HG03354 (cell line): Measurements from ENCODE around the gene TPO.

Source experiments
- ATAC-seq: cut with Tn5 transposase; IDR thresholded peaks from one replicate; pipeline ENCODE4 v1.9.1; 2021; ENCODE audit warnings: mild to moderate bottlenecking; ENCODE audit not compliant: unreplicated experiment, poor library complexity, severe bottlenecking

The TPO gene

GRCh38 chr2:1543776-1544477 lies 130.7 kb downstream of the TPO start:
- no peak for ATAC-seq

- no peak for ATAC-seq
These were observed 131.3 kb downstream of the TPO start for GRCh38 chr2:1544478-1545069.

- no peak for ATAC-seq
These were observed 132.8 kb downstream of the TPO start for GRCh38 chr2:1546023-1546591.

GRCh38 chr2:1546901-1547300 lies 133.6 kb downstream of the TPO start:
- no peak for ATAC-seq

GRCh38 chr2:1548910-1549673 lies 135.8 kb downstream of the TPO start:
- no peak for ATAC-seq

GRCh38 chr2:1550076-1550475 lies 136.8 kb downstream of the TPO start:
- ATAC-seq, result no peak

- peak; percentile 78 for ATAC-seq
These were observed 137.5 kb downstream of the TPO start for GRCh38 chr2:1550658-1551316.

GRCh38 chr2:1551905-1552304 lies 138.6 kb downstream of the TPO start:
- no peak for ATAC-seq

- ATAC-seq, result no peak
These were observed 139.3 kb downstream of the TPO start for GRCh38 chr2:1552611-1553010.

- no peak for ATAC-seq
These were observed 140.5 kb downstream of the TPO start for GRCh38 chr2:1553671-1554295.

GRCh38 chr2:1556286-1556685 lies 143.0 kb downstream of the TPO start:
- ATAC-seq, result no peak

- ATAC-seq, result no peak
These were observed 143.7 kb downstream of the TPO start for GRCh38 chr2:1556776-1557466.

GRCh38 chr2:1557467-1557820 lies 144.2 kb downstream of the TPO start:
- no peak for ATAC-seq

GRCh38 chr2:1559589-1560175 lies 146.4 kb downstream of the TPO start:
- ATAC-seq, result no peak

- ATAC-seq, result no peak
These were observed 148.0 kb downstream of the TPO start for GRCh38 chr2:1561259-1561658.

GRCh38 chr2:1561811-1562421 lies 148.7 kb downstream of the TPO start:
- no peak for ATAC-seq

GRCh38 chr2:1563084-1563857 lies 150.0 kb downstream of the TPO start:
- ATAC-seq, result no peak
